Activated CD4-positive, alpha-beta T cell treated with anti-CD3 and anti-CD28 coated beads, Interleukin-2, Interleukin-6, amounts not matched to agents 100 ng/mL and 50 ng/mL, durations not matched to agents 16 hours and 8 hours (primary cell): ENCODE data around the gene RPS21.
"Not testable (repeated sequence)": the region's sequence is repeated elsewhere in the genome, so short reads cannot be mapped to it uniquely, and the experiment has no call there.

ENCODE experiments used
- DNase-seq: peaks from one replicate; pipeline ENCODE4 v3.0.0-alpha.2; 2020

Gene RPS21

GRCh38 chr20:62412194-62413024 is 25.5 kb downstream of the RPS21 start:
- DNase-seq, result no peak

- DNase-seq, result no peak
Observed at GRCh38 chr20:62413025-62413570, 26.2 kb downstream of the RPS21 start.

GRCh38 chr20:62413896-62414481 is 27.1 kb downstream of the RPS21 start:
- DNase-seq, result no peak

- no peak for DNase-seq
Observed at GRCh38 chr20:62415354-62416111, 28.6 kb downstream of the RPS21 start.

- no peak for DNase-seq
Observed at GRCh38 chr20:62416651-62417637, 30.0 kb downstream of the RPS21 start.

- no peak for DNase-seq
Observed at GRCh38 chr20:62417981-62418708, 31.2 kb downstream of the RPS21 start.

GRCh38 chr20:62418709-62419487 is 32.0 kb downstream of the RPS21 start:
- no peak for DNase-seq

- DNase-seq, result no peak
Observed at GRCh38 chr20:62419759-62420158, 32.9 kb downstream of the RPS21 start.

- DNase-seq, result no peak
Observed at GRCh38 chr20:62420846-62421715, 34.2 kb downstream of the RPS21 start.

GRCh38 chr20:62421716-62421990 is 34.8 kb downstream of the RPS21 start:
- DNase-seq, result no peak

GRCh38 chr20:62422636-62423325 is 35.9 kb downstream of the RPS21 start:
- no peak for DNase-seq

GRCh38 chr20:62423326-62423706 is 36.4 kb downstream of the RPS21 start:
- DNase-seq, result no peak

- no peak for DNase-seq
Observed at GRCh38 chr20:62424249-62425107, 37.6 kb downstream of the RPS21 start.

- no peak for DNase-seq
Observed at GRCh38 chr20:62425281-62426058, 38.6 kb downstream of the RPS21 start.

GRCh38 chr20:62426059-62426348 is 39.1 kb downstream of the RPS21 start:
- not testable (repeated sequence) for DNase-seq

GRCh38 chr20:62426699-62427131 is 39.8 kb downstream of the RPS21 start:
- no peak for DNase-seq

- DNase-seq, result no peak
Observed at GRCh38 chr20:62427172-62428001, 40.5 kb downstream of the RPS21 start, which contains the start of gene RBBP8NL. Gene RBBP8NL (minus strand): TSS chr20:62427539. CDS start chr20:62419647, 7,892 bp downstream.
